Measurements from ENCODE around the gene LRRC56. TPM values are rescaled to one million over a fixed set of nuclear protein-coding genes. Genes with fewer than 3 reads are reported as not detected.

Gene LRRC56
- total and polyA plus RNA-seq, 2 of the 13 experiments (the other 11 are each of a cell fraction or from before 2014, with no cell fraction given): 0.11 to 0.29 TPM

DNA sequence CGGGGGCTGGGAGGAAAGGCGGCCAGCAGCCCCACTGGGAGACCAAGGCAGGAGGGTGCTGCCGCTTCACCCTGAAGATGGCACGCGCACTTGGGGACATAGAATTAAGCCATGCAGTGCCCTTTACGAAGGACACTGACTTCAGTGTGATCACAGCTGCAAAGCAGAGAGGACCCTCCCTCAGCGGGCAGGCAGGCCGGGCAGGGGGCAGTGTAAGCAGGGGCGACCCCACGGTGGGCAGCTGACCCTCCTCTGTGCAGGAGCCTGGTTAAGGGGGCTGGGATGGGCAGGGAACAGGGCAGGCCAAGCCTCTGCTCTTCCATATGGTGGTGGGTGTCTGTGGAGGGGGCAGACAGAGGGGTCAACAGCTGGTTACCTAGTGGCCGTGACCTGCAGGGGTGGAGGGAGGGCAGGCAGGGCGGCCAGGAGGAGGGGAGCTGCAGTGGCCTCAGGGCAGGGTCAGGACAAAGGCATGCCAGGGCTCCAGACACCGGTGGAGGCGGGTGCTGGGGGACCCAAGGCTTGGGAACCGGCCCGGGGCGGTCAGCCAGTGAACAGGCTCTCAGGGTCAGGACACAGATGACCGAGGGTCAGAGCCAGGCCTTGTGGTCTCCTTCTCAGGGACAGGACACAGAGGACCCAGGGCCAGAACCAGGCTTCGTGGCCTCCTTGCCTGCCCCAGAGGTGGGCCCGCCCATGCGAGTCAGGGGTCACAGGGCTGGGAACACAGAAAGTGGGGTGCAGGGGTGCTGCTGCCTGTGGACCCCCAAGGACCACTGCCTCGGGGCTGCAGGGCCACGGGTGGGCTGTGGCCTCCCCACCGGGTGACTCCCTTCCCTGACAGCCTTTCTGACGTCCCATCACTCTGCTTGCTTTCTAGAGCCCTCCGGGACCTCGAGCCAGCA is 16.0 kb downstream of the LRRC56 start:
- BruUV-seq (replicated peaks): no TSS peak
- peak overlapping the region in 1 of 3 experiments; percentile 71; a peak in 1 of 6 replicates for H3K4me3 ChIP-seq (replicated peaks in 1 of 3; ENCODE audit: insufficient read depth in 1 of 3, low read depth in 2 of 3, low read length in 3 of 3)
- H3K27me3 ChIP-seq (ENCODE audit: control insufficient read depth in 1 of 2, insufficient read depth in 2 of 2, low read length in 2 of 2): peaks cover 11 to 27% of the 10 kb centered on the region in 2 experiments
- 33% methylated on average over 17 of the region's 27 CpGs for WGBS (ENCODE audit: low lambda C conversion rate)
- peak overlapping the region; percentile 86 for H3K4me2 ChIP-seq (ENCODE audit: low read depth, low read length)
- intact Hi-C loops (cut with micrococcal nuclease; ENCODE audit: unreplicated experiment) (loop anchor here (10.0 kb wide), 1 partner anchor 61 kb away; the partner anchor contains the start of gene IRF7), in situ Hi-C loops (cut with HindIII; ENCODE audit: extremely low pct_ligation_motif_present, low pct_unique_long_range_greater_than_20kb) (loop anchor here (10.0 kb wide), 1 partner anchor 71 kb away; the partner anchor contains the start of genes CDHR5 and SCT)
- H3K4me1 ChIP-seq (ENCODE audit: insufficient read depth, low read length): peaks cover 70% of the 10 kb centered on the region
- no peak for FAIRE-seq
- DNase-seq (ENCODE audit: low spot score): no peak
- H2AFZ ChIP-seq (ENCODE audit: low read length): no peak overlapping the region
- CTCF ChIA-PET (ENCODE audit: low intra/inter-chr PET ratio, low total read pairs): no interaction called here
- no peaks in the 10 kb centered on the region for H4K20me1 ChIP-seq (ENCODE audit: insufficient read depth, low read length)
- peak; percentile 3 for ATAC-seq
- no peaks in the 10 kb centered on the region for H3K36me3 ChIP-seq (replicated peaks in 1 of 2; ENCODE audit: control insufficient read depth in 1 of 2, insufficient read depth in 2 of 2, low read length in 2 of 2)
- H3K9ac ChIP-seq (ENCODE audit: insufficient read depth, low read depth, low read length): no peak overlapping the region
- no peak overlapping the region for H3K27ac ChIP-seq (ENCODE audit: extremely low read length, insufficient read depth, low read length)
- POLR2A ChIA-PET: interaction anchor here (0.6 to 1.4 kb wide), 4 partner anchors 9 to 34 kb away, joined by 3 to 5 read pairs (median 4); partner anchors contain the start of gene HRAS
- H3K79me2 ChIP-seq (ENCODE audit: insufficient read depth, low read length): no peaks in the 10 kb centered on the region
- H3K9me3 ChIP-seq (ENCODE audit: low read length): no peaks in the 10 kb centered on the region
- TF ChIP-seq GPN1 (CRISPR knock-in tag; IDR thresholded peaks at IDR 0.05; ENCODE audit: borderline replicate concordance) (no peak), GTF3A (CRISPR knock-in tag; conservative IDR thresholded peaks at IDR 0.05) (no peak), CBX5 (CRISPR knock-in tag; IDR thresholded peaks at IDR 0.05; ENCODE audit: borderline replicate concordance) (no peak), MIER3 (CRISPR knock-in tag; IDR thresholded peaks at IDR 0.05; ENCODE audit: borderline replicate concordance) (no peak), ZNF737 (CRISPR knock-in tag; IDR thresholded peaks at IDR 0.05; ENCODE audit: borderline replicate concordance) (no peak), MEIS1 (CRISPR knock-in tag; IDR thresholded peaks at IDR 0.05; ENCODE audit: borderline replicate concordance) (no peak), MAZ (IDR thresholded peaks at IDR 0.05; ENCODE audit: borderline replicate concordance, low read depth, low read length) (no peak), MAZ (CRISPR knock-in tag; IDR thresholded peaks at IDR 0.05; ENCODE audit: low read depth) (no peak), PCBP1 (IDR thresholded peaks at IDR 0.05; ENCODE audit: borderline replicate concordance, low read depth, low read length) (0 out of 2 replicates have a peak, but pooled peaks have one; percentile 39), SPEN (CRISPR knock-in tag; IDR thresholded peaks at IDR 0.05; ENCODE audit: low read depth) (peak; percentile 37; the same call in 1 of the 2 replicates), ZNF746 (CRISPR knock-in tag; IDR thresholded peaks at IDR 0.05) (0 out of 2 replicates have a peak, but pooled peaks have one; percentile 38)
- TF ChIP-seq, protein P1, sequence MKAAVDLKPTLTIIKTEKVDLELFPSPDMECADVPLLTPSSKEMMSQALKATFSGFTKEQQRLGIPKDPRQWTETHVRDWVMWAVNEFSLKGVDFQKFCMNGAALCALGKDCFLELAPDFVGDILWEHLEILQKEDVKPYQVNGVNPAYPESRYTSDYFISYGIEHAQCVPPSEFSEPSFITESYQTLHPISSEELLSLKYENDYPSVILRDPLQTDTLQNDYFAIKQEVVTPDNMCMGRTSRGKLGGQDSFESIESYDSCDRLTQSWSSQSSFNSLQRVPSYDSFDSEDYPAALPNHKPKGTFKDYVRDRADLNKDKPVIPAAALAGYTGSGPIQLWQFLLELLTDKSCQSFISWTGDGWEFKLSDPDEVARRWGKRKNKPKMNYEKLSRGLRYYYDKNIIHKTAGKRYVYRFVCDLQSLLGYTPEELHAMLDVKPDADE (CRISPR knock-in tag; IDR thresholded peaks at IDR 0.05): no peak
- TF ChIP-seq, protein P2, sequence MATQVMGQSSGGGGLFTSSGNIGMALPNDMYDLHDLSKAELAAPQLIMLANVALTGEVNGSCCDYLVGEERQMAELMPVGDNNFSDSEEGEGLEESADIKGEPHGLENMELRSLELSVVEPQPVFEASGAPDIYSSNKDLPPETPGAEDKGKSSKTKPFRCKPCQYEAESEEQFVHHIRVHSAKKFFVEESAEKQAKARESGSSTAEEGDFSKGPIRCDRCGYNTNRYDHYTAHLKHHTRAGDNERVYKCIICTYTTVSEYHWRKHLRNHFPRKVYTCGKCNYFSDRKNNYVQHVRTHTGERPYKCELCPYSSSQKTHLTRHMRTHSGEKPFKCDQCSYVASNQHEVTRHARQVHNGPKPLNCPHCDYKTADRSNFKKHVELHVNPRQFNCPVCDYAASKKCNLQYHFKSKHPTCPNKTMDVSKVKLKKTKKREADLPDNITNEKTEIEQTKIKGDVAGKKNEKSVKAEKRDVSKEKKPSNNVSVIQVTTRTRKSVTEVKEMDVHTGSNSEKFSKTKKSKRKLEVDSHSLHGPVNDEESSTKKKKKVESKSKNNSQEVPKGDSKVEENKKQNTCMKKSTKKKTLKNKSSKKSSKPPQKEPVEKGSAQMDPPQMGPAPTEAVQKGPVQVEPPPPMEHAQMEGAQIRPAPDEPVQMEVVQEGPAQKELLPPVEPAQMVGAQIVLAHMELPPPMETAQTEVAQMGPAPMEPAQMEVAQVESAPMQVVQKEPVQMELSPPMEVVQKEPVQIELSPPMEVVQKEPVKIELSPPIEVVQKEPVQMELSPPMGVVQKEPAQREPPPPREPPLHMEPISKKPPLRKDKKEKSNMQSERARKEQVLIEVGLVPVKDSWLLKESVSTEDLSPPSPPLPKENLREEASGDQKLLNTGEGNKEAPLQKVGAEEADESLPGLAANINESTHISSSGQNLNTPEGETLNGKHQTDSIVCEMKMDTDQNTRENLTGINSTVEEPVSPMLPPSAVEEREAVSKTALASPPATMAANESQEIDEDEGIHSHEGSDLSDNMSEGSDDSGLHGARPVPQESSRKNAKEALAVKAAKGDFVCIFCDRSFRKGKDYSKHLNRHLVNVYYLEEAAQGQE (IDR thresholded peaks at IDR 0.05; ENCODE audit: borderline replicate concordance in 1 of 2, low read depth in 1 of 2, low read length in 2 of 2): no peak
- TF ChIP-seq, protein P3, sequence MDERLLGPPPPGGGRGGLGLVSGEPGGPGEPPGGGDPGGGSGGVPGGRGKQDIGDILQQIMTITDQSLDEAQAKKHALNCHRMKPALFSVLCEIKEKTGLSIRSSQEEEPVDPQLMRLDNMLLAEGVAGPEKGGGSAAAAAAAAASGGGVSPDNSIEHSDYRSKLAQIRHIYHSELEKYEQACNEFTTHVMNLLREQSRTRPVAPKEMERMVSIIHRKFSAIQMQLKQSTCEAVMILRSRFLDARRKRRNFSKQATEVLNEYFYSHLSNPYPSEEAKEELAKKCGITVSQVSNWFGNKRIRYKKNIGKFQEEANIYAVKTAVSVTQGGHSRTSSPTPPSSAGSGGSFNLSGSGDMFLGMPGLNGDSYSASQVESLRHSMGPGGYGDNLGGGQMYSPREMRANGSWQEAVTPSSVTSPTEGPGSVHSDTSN (CRISPR knock-in tag; IDR thresholded peaks at IDR 0.05): no peak
- TF ChIP-seq, protein P4, sequence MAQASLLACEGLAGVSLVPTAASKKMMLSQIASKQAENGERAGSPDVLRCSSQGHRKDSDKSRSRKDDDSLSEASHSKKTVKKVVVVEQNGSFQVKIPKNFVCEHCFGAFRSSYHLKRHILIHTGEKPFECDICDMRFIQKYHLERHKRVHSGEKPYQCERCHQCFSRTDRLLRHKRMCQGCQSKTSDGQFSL (CRISPR knock-in tag; IDR thresholded peaks at IDR 0.05): no peak
